Measurements from ENCODE around the gene PADI3. TPM values are rescaled to one million over a fixed set of nuclear protein-coding genes. Genes with fewer than 3 reads are reported as not detected.

The PADI3 gene
- total RNA-seq, 4 donors from 2014 or later, result 0.20 to 0.31 TPM; not detected in 2

DNA sequence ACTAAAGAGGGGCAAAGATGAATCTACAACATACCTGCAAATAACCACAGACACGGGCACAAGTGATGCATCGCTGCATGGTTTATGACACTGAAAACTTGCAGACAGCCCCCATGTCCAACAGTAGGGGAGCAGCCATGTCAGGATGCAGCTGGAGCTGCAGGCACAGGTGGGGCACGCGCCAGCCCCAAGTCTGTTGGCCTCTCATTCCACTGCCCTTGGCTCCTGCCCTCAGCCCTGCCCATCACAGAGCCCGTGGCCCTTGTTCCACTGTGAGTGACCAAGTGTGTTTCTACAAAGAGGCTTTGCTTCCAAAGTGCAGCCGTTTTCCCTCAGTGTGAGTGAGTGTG lies 55.9 kb downstream of the PADI3 start:
- 19 to 29% methylated on average over 1 to 3 of the region's 6 CpGs for WGBS, 2 donors (ENCODE audit: low coverage in 1 of 2)
- TF ChIP-seq POLR2A (IDR thresholded peaks at IDR 0.05) (no peak), EP300 (IDR thresholded peaks at IDR 0.05) (no peak), POLR2AphosphoS5 (IDR thresholded peaks at IDR 0.05) (no peak)
- TF ChIP-seq, protein P1, sequence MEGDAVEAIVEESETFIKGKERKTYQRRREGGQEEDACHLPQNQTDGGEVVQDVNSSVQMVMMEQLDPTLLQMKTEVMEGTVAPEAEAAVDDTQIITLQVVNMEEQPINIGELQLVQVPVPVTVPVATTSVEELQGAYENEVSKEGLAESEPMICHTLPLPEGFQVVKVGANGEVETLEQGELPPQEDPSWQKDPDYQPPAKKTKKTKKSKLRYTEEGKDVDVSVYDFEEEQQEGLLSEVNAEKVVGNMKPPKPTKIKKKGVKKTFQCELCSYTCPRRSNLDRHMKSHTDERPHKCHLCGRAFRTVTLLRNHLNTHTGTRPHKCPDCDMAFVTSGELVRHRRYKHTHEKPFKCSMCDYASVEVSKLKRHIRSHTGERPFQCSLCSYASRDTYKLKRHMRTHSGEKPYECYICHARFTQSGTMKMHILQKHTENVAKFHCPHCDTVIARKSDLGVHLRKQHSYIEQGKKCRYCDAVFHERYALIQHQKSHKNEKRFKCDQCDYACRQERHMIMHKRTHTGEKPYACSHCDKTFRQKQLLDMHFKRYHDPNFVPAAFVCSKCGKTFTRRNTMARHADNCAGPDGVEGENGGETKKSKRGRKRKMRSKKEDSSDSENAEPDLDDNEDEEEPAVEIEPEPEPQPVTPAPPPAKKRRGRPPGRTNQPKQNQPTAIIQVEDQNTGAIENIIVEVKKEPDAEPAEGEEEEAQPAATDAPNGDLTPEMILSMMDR (IDR thresholded peaks at IDR 0.05), result no peak
- H3K27me3 ChIP-seq, result peaks cover 51% of the 10 kb centered on the region
- ATAC-seq, result no peak
- no peak overlapping the region for H3K4me3 ChIP-seq
- peaks cover 0 to 31% (median 0%) of the 10 kb centered on the region in 3 donors for H3K9me3 ChIP-seq
- no peak overlapping the region for H3K27ac ChIP-seq
- no peaks in the 10 kb centered on the region for H3K36me3 ChIP-seq
- H3K4me1 ChIP-seq, result no peaks in the 10 kb centered on the region

DNA sequence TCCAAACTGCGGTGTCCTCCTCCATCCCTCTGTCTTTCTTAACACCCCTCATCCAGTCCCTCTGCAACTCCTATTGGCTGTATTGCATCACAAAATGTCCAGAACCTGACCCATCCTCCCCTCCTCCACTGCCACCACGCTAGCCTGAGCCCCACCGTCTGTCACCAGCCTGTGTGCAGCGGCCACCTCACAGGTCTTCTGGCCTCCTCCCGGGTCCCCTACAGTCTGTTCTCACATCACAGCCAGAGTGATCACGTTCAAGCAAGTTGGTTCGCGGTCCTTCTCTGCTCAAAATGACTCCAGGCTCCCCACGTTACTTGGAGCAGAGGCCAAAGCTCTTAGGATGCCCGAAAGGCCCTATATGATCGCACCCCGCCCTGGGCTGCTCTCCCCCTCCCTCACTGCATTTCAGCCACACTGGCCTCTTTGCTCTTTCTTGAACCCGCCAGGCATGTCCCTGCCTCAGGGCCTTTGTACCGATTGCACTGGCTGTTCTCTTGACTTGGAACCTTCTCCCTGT lies 56.7 kb downstream of the PADI3 start:
- WGBS, 2 donors (ENCODE audit: low coverage in 1 of 2), result 63 to 77% methylated on average over 6 to 12 of the region's 14 CpGs
- no peak overlapping the region for H3K27ac ChIP-seq
- no peak for TF ChIP-seq POLR2AphosphoS5 (IDR thresholded peaks at IDR 0.05)
- TF ChIP-seq POLR2A (IDR thresholded peaks at IDR 0.05), result no peak
- TF ChIP-seq EP300 (IDR thresholded peaks at IDR 0.05), result no peak
- TF ChIP-seq, protein P1 (IDR thresholded peaks at IDR 0.05), result no peak
- H3K4me3 ChIP-seq, result no peak overlapping the region
- H3K27me3 ChIP-seq, result peaks cover 59% of the 10 kb centered on the region
- peaks cover 0 to 22% (median 0%) of the 10 kb centered on the region in 3 donors for H3K9me3 ChIP-seq
- no peaks in the 10 kb centered on the region for H3K36me3 ChIP-seq
- no peak for ATAC-seq
- no peaks in the 10 kb centered on the region for H3K4me1 ChIP-seq

DNA sequence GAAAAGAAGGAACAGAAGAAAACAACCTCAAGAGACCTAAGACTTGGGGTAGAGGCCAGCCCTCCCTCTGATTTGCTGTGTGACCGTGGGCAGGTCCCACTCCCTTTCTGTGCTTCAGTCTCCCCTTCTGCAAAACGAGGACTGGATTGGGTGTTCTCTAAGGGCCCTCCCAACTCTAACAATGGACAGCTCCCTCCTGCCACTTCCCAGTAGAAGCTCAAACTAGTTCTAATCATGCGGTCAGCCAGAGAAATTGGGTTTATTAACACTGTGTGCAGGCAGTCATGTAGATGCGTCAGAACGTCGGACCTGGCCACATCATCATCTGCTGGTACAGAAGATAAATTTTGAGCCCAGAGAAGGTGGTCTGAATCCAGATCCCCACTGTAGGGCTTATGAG lies 57.5 kb downstream of the PADI3 start:
- H3K4me1 ChIP-seq, result no peaks in the 10 kb centered on the region
- WGBS, 2 donors (ENCODE audit: low coverage in 1 of 2), result 48 to 60% methylated on average over 1 to 6 of the region's 6 CpGs
- TF ChIP-seq EP300 (IDR thresholded peaks at IDR 0.05) (no peak), POLR2AphosphoS5 (IDR thresholded peaks at IDR 0.05) (no peak), POLR2A (IDR thresholded peaks at IDR 0.05) (no peak)
- TF ChIP-seq, protein P1 (IDR thresholded peaks at IDR 0.05), result no peak
- H3K27ac ChIP-seq, result no peak overlapping the region
- no peak for ATAC-seq
- H3K27me3 ChIP-seq, result peaks cover 67% of the 10 kb centered on the region
- H3K36me3 ChIP-seq, result no peaks in the 10 kb centered on the region
- H3K4me3 ChIP-seq, result no peak overlapping the region
- H3K9me3 ChIP-seq, result peaks cover 0 to 15% (median 0%) of the 10 kb centered on the region in 3 donors

DNA sequence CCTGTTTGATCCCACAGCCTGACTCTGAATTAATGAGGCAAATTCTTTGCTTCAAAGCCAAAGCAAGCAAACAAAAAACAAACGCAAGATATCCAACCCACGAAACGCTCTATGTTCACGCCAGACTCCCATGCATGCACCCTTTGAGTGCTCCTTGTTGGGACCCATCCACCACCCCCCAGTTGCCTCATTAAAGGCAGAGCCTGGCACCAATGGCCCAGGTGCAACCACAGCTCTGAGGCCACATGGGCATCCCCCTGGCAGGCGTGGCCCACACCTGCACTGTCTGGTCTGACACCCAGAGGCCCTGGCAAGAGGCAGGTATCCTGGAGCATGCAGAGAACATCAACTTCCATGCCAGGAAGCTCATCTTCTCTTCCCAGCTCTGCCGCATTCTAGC lies 58.0 kb downstream of the PADI3 start:
- no peak overlapping the region for H3K4me3 ChIP-seq
- H3K36me3 ChIP-seq, result no peaks in the 10 kb centered on the region
- WGBS, 2 donors (ENCODE audit: low coverage in 1 of 2), result 24 to 34% methylated on average over 4 to 5 of the region's 6 CpGs
- no peak for ATAC-seq
- peaks cover 0 to 10% (median 0%) of the 10 kb centered on the region in 3 donors for H3K9me3 ChIP-seq
- H3K27ac ChIP-seq, result no peak overlapping the region
- peaks cover 72% of the 10 kb centered on the region for H3K27me3 ChIP-seq
- no peaks in the 10 kb centered on the region for H3K4me1 ChIP-seq
- TF ChIP-seq, protein P1 (IDR thresholded peaks at IDR 0.05), result no peak
- TF ChIP-seq EP300 (IDR thresholded peaks at IDR 0.05), result no peak
- TF ChIP-seq POLR2AphosphoS5 (IDR thresholded peaks at IDR 0.05), result no peak
- TF ChIP-seq POLR2A (IDR thresholded peaks at IDR 0.05), result no peak

DNA sequence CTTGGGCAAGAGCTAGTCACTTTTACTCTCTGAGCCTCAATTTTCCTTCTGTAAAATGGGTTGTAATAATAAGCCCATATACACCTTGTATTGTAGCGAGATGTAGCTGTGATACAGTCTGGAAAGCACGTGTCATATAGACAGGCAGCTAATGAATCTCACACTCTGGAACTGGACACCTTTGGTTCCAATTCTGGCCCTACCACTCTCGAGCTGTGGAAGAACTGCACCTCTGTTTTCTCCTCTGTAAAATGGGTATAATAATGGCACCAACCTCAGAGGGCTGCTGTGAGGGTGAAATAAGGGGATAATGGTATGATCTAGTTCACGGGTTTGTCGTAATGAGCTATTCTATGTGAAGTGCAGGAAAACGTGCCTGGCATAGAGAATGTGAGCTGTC lies 58.4 kb downstream of the PADI3 start:
- Histone ChIP-seq H3K27ac (no peak overlapping the region), H3K4me1 (no peaks in the 10 kb centered on the region), H3K9me3 (peaks cover 0 to 5% (median 0%) of the 10 kb centered on the region in 3 donors), H3K4me3 (no peak overlapping the region), H3K36me3 (no peaks in the 10 kb centered on the region), H3K27me3 (peaks cover 76% of the 10 kb centered on the region)
- TF ChIP-seq, protein P1 (IDR thresholded peaks at IDR 0.05), result no peak
- no peak for TF ChIP-seq EP300 (IDR thresholded peaks at IDR 0.05)
- no peak for TF ChIP-seq POLR2AphosphoS5 (IDR thresholded peaks at IDR 0.05)
- TF ChIP-seq POLR2A (IDR thresholded peaks at IDR 0.05), result no peak
- ATAC-seq, result no peak
- WGBS, 2 donors (ENCODE audit: low coverage in 1 of 2), result 80 to 82% methylated on average over 2 to 6 of the region's 6 CpGs
